Heart right ventricle (tissue), 16 donors: ENCODE data around the gene ADGRE3. TPM values are rescaled to one million over a fixed set of nuclear protein-coding genes. Genes with fewer than 3 reads are reported as not detected.

ENCODE experiments used
- ATAC-seq, 8 donors: fragments of 200-7000 bp; cut with Tn5 transposase; one replicate each; pipeline ENCODE4 v1.9.1; 2020; ENCODE audit warnings: mild to moderate bottlenecking in 8 of 8, moderate library complexity in 8 of 8, moderate number of reproducible peaks in 1 of 8
- DNase-seq, 2 donors: peaks; one replicate each; pipeline ENCODE4 v3.0.0-alpha.2; 2020
- H3K27ac ChIP-seq, 10 donors: fragments of 200-600 bp; sonication (generic) in 2 of 10; one replicate each; pipeline versions ENCODE4 v1.5.0 to v1.8.0; 2020 to 2022; ENCODE audit warnings: mild to moderate bottlenecking in 3 of 10
- H3K27me3 ChIP-seq, 7 donors: fragments of 200-600 bp; one replicate each; pipeline ENCODE4 v1.8.0; 2021 to 2022; ENCODE audit warnings: mild to moderate bottlenecking in 2 of 7
- H3K36me3 ChIP-seq, 9 donors: fragments of 200-600 bp; sonication (generic) in 1 of 9; one replicate each; pipeline versions ENCODE4 v1.5.0 to v1.8.0; 2020 to 2022; ENCODE audit warnings: mild to moderate bottlenecking in 2 of 9
- H3K4me1 ChIP-seq, 9 donors: fragments of 200-600 bp; sonication (generic) in 1 of 9; one replicate each; pipeline versions ENCODE4 v1.5.0 to v1.8.0; 2020 to 2022; ENCODE audit warnings: mild to moderate bottlenecking in 4 of 9
- H3K4me3 ChIP-seq, 10 donors: fragments of 200-600 bp; sonication (generic) in 2 of 10; one replicate each; pipeline versions ENCODE4 v1.5.0 to v1.8.0; 2020 to 2022; ENCODE audit warnings: mild to moderate bottlenecking in 7 of 10, moderate library complexity in 2 of 10
- H3K9me3 ChIP-seq, 11 donors: fragments of 200-600 bp in 10 of 11; sonication (generic) in 2 of 11; one replicate each; pipeline versions ENCODE4 v1.5.0 to v1.8.0; 2013 to 2022; ENCODE audit warnings: mild to moderate bottlenecking in 2 of 11, control low read depth in 1 of 11, moderate library complexity in 1 of 11
- WGBS, 2 donors: extraction: QIAGEN DNeasy Blood & Tissue Kit; methylation state at CpG; one replicate each; pipeline ENCODE4 v1.1.7; 2013; ENCODE audit warnings: inconsistent platforms in 1 of 2; 5-methylcytosine and 5-hydroxymethylcytosine counted together
- intact Hi-C, 10 donors: fragments of 100-400 bp; cut with DNase I; formaldehyde crosslinking; loops; one replicate each; pipeline versions ENCODE4 v1.11.1 to v1.14.2; 2022
- polyA plus RNA-seq, 2 donors: library from polyadenylated mRNA; stranded (reverse); fragments of 200-250 nt; gene quantifications; one replicate each; pipeline ENCODE4 v1.2.3, GENCODE V29; 2013
- total RNA-seq, 10 donors: library from RNA; stranded (reverse); fragmentation: NEBNext Ultra II Directional in 3 of 10; extraction: Animal tissue kit (Norgen Biotek cat#: 25700) in 3 of 10; gene quantifications; one replicate each; pipeline versions ENCODE4 v1.2.1 to v1.2.4, GENCODE V29; 2021 to 2023
- TF ChIP-seq, protein P1 (sequence below), 9 donors: fragments of 200-600 bp; sonication (generic) in 2 of 9; IDR thresholded peaks; one replicate each; pipeline versions ENCODE4 v1.5.0 to v1.8.0; 2021 to 2022; ENCODE audit warnings: antibody characterized with exemption in 9 of 9, mild to moderate bottlenecking in 5 of 9, moderate library complexity in 1 of 9
- donor health status: Arrhythmogenic right ventricular cardiomyopathy.
- donor health status: ischemic (EF 13 %, LVEDD 7.1; RV severe dilation, severe dysfunction).
- donor health status: healthy with polysubstance abuse.
- donor health status: DM: no; HTN: yes; CAD: no.
- donor health status: DM: no; HTN: no; CAD: no.
- donor health status: ischemic (EF 25% LVEDD 6.9; RV normal size, moderate dysfunction).
- donor health status: ischemic (EF 25% LVEDD 5.7; RV mildly dilated, moderate dysfunction).
- donor health status: healthy.
- donor health status: DM: yes; HTN: yes; CAD: no.
- donor health status: Ischemic cardiomyopathy.
- donor health status: ischemic (EF 35%, LVEDD 5.7; RV mildly dilated, moderate dysfunction).
- donor health status: nonischemic (EF 11% LVEDD 7.7; RV severe dilation, severe dysfunction).
- donor health status: DM: yes; HTN: yes; CAD: no.
- donor health status: PGD.
- donor health status: ischemic (EF 29% LVEDD 5.4; RV normal size, mild dysfunction).
- donor health status: nonischemic (EF 23%, LVEDD 6.1; RV moderate dilation, normal function).

Gene ADGRE3
- total and polyA plus RNA-seq, 12 donors: 0.01 to 0.78 (median 0.23) TPM; not detected in 4

GRCh38 chr19:14580623-14581237 is 93.9 kb downstream of the ADGRE3 start:
- Histone ChIP-seq H3K27ac (no peak overlapping the region), H3K4me1 (no peaks in the 10 kb centered on the region), H3K36me3 (no peaks in the 10 kb centered on the region), H3K4me3 (no peak overlapping the region), H3K27me3 (no peaks in the 10 kb centered on the region), H3K9me3 (no peaks in the 10 kb centered on the region)
- no peak for DNase-seq
- TF ChIP-seq, protein P1, sequence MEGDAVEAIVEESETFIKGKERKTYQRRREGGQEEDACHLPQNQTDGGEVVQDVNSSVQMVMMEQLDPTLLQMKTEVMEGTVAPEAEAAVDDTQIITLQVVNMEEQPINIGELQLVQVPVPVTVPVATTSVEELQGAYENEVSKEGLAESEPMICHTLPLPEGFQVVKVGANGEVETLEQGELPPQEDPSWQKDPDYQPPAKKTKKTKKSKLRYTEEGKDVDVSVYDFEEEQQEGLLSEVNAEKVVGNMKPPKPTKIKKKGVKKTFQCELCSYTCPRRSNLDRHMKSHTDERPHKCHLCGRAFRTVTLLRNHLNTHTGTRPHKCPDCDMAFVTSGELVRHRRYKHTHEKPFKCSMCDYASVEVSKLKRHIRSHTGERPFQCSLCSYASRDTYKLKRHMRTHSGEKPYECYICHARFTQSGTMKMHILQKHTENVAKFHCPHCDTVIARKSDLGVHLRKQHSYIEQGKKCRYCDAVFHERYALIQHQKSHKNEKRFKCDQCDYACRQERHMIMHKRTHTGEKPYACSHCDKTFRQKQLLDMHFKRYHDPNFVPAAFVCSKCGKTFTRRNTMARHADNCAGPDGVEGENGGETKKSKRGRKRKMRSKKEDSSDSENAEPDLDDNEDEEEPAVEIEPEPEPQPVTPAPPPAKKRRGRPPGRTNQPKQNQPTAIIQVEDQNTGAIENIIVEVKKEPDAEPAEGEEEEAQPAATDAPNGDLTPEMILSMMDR (IDR thresholded peaks at IDR 0.05): no peak
- WGBS, 2 donors: 63 to 66% methylated on average over 6 of the region's 6 CpGs
- no peak for ATAC-seq
- intact Hi-C loops: no loop called here

- ATAC-seq (no peak), DNase-seq (no peak)
- Histone ChIP-seq H3K4me1 (peaks cover 0 to 11% (median 0%) of the 10 kb centered on the region in 9 donors), H3K36me3 (no peaks in the 10 kb centered on the region), H3K4me3 (no peak overlapping the region), H3K27ac (no peak overlapping the region), H3K9me3 (no peaks in the 10 kb centered on the region), H3K27me3 (no peaks in the 10 kb centered on the region)
- TF ChIP-seq, protein P1 (IDR thresholded peaks at IDR 0.05): no peak
- WGBS, 2 donors: 43 to 49% methylated on average over 6 of the region's 6 CpGs
- intact Hi-C loops: loop anchor here in 5 of 10 donors (5.0 to 10.0 kb wide), 5 partner anchors 107 to 317 kb away; partner anchors contain the start of gene OR7A17 (in 4 of the 5)
Measured at GRCh38 chr19:14577885-14578427, 96.7 kb downstream of the ADGRE3 start.

- 73 to 74% methylated on average over 5 of the region's 5 CpGs for WGBS, 2 donors
- ATAC-seq (no peak), DNase-seq (no peak)
- H3K27ac ChIP-seq: no peak overlapping the region
- intact Hi-C loops: loop anchor here in 5 of 10 donors (5.0 to 10.0 kb wide), 5 partner anchors 108 to 318 kb away; partner anchors contain the start of gene OR7A17 (in 4 of the 5)
- H3K27me3 ChIP-seq: no peaks in the 10 kb centered on the region
- no peaks in the 10 kb centered on the region for H3K36me3 ChIP-seq
- H3K9me3 ChIP-seq: no peaks in the 10 kb centered on the region
- no peak overlapping the region for H3K4me3 ChIP-seq
- TF ChIP-seq, protein P1 (IDR thresholded peaks at IDR 0.05): no peak
- H3K4me1 ChIP-seq: peaks cover 0 to 14% (median 3%) of the 10 kb centered on the region in 9 donors
Measured at GRCh38 chr19:14577264-14577663, 97.4 kb downstream of the ADGRE3 start.

DNA sequence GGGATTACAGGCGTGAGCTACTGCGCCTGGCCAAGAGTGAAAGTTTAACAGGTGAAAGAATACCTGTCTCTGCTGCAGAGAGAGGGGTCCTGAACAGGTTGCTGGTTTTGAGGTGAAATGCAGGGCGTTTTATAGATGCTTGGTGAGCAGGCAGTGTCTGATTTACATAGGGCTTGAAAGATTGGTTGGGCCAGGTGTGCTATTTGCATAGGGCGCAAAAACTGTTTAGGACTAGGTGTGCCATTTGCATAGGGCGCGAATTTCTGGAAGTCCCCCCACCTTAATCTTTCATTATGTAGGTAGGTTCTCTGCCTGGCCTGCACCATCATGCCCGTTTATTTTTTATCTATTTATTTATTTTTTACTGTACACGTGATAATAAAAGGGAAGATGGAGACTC is 98.3 kb downstream of the ADGRE3 start:
- Histone ChIP-seq H3K36me3 (no peaks in the 10 kb centered on the region), H3K4me1 (peaks cover 0 to 19% (median 7%) of the 10 kb centered on the region in 9 donors), H3K9me3 (no peaks in the 10 kb centered on the region), H3K27me3 (no peaks in the 10 kb centered on the region), H3K27ac (no peak overlapping the region), H3K4me3 (no peak overlapping the region)
- ATAC-seq (no peak), DNase-seq (no peak)
- WGBS, 2 donors: 87% methylated on average over 8 of the region's 8 CpGs
- intact Hi-C loops: loop anchor here in 5 of 10 donors (5.0 to 10.0 kb wide), 5 partner anchors 108 to 318 kb away; partner anchors contain the start of gene OR7A17 (in 4 of the 5)
- TF ChIP-seq, protein P1 (IDR thresholded peaks at IDR 0.05): no peak
